Adrenal gland (tissue), 5 donors: ENCODE measurements around the gene SNX25.

ENCODE experiments used
- CTCF ChIP-seq, 6 experiments: fragments of 450-650 bp in 4 of 6; fragments of 200-600 bp in 2 of 6; sonication (generic) in 1 of 6; IDR thresholded peaks; 1 replicate in 5 of 6; 2 replicates in 1 of 6; pipeline versions ENCODE4 v1.5.1 to v1.8.0; 2016 to 2021; ENCODE audit warnings: antibody characterized with exemption in 6 of 6, mild to moderate bottlenecking in 2 of 6, moderate library complexity in 1 of 6
- POLR2A ChIP-seq, 2 donors: fragments of 450-650 bp; IDR thresholded peaks; one replicate each; pipeline ENCODE4 v1.6.1; 2017; ENCODE audit warnings: antibody characterized with exemption in 2 of 2, mild to moderate bottlenecking in 2 of 2, moderate library complexity in 1 of 2
- donor health status: DM: no; HTN: no; CAD: no.

GRCh38 chr4:185371702-185372101 is 162.3 kb downstream of the SNX25 start:
- TF ChIP-seq CTCF (IDR thresholded peaks at IDR 0.05), result no peak
- TF ChIP-seq POLR2A (IDR thresholded peaks at IDR 0.05), result no peak
